C4-2B (cell line): ENCODE measurements around the gene ST3GAL2.

ENCODE experiments used
- ZFX ChIP-seq: fragments of 450-650 bp; IDR thresholded peaks from 2 replicates; pipeline ENCODE4 v1.6.1; 2017
- TF ChIP-seq, protein P1 (sequence below): fragments of 450-650 bp; conservative IDR thresholded peaks from 2 replicates; pipeline ENCODE4 v1.5.1; 2017; ENCODE audit warnings: mild to moderate bottlenecking

DNA sequence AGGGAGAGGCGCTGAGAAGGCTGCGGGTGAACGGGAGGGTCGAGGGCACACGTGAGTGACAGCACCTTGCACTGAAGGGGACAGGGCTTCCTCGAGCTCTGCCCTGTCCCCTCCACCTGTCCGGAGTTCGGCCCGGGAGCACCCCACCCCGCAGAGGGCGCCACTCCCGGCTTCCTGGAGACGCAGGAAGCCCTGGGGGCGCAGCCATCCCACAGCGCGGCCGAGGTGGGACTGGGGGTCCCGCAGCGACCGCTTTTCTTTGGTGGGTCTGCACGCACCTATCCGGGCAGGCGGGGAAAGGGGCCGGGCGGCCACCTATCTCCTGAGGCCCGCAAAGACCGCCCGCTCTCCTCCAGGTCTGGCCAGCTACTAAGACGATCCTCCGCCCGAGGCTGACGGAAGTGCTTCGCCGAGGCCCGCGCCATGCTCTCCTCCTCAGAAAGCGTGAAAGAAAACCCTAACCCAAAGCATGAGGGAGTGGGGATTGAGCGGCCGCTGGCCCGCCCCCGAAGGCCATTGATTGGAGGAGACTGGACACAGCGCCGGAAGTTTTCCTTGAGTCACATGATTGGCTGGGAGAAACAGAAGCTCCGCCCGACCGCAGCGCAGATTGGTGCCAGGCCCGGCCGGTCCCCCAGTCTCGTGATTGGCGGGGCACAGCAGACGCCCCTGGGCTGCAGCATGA lies 57.8 kb downstream of the ST3GAL2 start:
- TF ChIP-seq, protein P1, sequence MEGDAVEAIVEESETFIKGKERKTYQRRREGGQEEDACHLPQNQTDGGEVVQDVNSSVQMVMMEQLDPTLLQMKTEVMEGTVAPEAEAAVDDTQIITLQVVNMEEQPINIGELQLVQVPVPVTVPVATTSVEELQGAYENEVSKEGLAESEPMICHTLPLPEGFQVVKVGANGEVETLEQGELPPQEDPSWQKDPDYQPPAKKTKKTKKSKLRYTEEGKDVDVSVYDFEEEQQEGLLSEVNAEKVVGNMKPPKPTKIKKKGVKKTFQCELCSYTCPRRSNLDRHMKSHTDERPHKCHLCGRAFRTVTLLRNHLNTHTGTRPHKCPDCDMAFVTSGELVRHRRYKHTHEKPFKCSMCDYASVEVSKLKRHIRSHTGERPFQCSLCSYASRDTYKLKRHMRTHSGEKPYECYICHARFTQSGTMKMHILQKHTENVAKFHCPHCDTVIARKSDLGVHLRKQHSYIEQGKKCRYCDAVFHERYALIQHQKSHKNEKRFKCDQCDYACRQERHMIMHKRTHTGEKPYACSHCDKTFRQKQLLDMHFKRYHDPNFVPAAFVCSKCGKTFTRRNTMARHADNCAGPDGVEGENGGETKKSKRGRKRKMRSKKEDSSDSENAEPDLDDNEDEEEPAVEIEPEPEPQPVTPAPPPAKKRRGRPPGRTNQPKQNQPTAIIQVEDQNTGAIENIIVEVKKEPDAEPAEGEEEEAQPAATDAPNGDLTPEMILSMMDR, result no peak; the same call in 1 of the 2 replicates
- TF ChIP-seq ZFX, result no peak
